ENCODE measurements around the gene CLEC16A. TPM values are rescaled to one million over a fixed set of nuclear protein-coding genes. Genes with fewer than 3 reads are reported as not detected.

The CLEC16A gene
- total and polyA plus RNA-seq, 2 experiments from 2014 or later = 17.5 to 26.8 TPM

DNA sequence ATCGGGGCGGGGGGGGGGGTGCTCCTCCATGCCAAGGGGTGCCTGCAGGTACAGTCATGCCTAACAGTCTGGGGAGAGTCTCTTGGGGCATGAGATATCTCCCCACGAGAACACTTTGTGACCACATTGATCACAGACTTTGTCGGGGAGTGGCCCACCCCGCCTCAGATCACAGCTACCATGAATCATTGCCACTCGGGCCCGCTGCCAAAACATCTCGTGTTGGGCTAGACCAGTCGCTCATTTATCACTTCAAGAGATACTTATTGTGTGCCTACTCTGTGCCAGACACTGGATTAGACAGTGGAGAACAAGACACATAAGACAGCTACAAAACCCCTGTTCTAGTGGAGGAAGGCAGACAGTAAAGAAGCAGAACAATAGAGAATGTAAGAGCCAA, 72.6 kb downstream of the CLEC16A start:
- Histone ChIP-seq H3K4me1 (ENCODE audit: low read depth) (no peaks in the 10 kb centered on the region), H3K36me3 (no peaks in the 10 kb centered on the region), H3K27me3 (no peaks in the 10 kb centered on the region), H3K27ac (no peak overlapping the region), H3K4me3 (no peak overlapping the region), H3K9me3 (ENCODE audit: low read depth) (no peaks in the 10 kb centered on the region)
- DNase-seq (ENCODE audit: low read depth in 1 of 2, low spot score in 1 of 2) = peak in 1 of 2 donors; percentile 66
- TF ChIP-seq, protein P1, sequence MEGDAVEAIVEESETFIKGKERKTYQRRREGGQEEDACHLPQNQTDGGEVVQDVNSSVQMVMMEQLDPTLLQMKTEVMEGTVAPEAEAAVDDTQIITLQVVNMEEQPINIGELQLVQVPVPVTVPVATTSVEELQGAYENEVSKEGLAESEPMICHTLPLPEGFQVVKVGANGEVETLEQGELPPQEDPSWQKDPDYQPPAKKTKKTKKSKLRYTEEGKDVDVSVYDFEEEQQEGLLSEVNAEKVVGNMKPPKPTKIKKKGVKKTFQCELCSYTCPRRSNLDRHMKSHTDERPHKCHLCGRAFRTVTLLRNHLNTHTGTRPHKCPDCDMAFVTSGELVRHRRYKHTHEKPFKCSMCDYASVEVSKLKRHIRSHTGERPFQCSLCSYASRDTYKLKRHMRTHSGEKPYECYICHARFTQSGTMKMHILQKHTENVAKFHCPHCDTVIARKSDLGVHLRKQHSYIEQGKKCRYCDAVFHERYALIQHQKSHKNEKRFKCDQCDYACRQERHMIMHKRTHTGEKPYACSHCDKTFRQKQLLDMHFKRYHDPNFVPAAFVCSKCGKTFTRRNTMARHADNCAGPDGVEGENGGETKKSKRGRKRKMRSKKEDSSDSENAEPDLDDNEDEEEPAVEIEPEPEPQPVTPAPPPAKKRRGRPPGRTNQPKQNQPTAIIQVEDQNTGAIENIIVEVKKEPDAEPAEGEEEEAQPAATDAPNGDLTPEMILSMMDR (IDR thresholded peaks at IDR 0.05; ENCODE audit: low read depth, low read length) = no peak

DNA sequence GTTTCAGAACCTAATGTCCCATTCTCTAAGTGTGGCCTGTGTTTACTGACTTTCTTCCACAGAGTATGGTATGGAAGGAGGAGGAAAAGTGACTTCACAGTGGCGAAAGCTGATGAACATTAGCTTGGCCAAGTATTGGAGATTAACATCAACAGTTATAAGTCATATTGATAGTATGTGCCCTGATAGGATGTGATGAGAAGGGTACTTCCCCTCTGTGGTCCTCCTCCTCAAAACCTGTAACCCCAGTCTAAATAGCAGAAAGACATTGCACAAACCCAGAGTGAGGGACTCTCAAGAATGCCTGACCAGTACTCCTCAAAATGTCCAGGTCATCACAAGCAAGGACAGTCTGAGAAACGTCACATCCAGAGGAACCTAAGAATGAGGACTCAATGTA, 73.1 kb downstream of the CLEC16A start:
- Histone ChIP-seq H3K36me3 (no peaks in the 10 kb centered on the region), H3K27ac (no peak overlapping the region), H3K9me3 (ENCODE audit: low read depth) (no peaks in the 10 kb centered on the region), H3K4me1 (ENCODE audit: low read depth) (no peaks in the 10 kb centered on the region), H3K27me3 (no peaks in the 10 kb centered on the region), H3K4me3 (no peak overlapping the region)
- TF ChIP-seq, protein P1 (IDR thresholded peaks at IDR 0.05; ENCODE audit: low read depth, low read length) = no peak
- DNase-seq (ENCODE audit: low read depth in 1 of 2, low spot score in 1 of 2) = no peak

DNA sequence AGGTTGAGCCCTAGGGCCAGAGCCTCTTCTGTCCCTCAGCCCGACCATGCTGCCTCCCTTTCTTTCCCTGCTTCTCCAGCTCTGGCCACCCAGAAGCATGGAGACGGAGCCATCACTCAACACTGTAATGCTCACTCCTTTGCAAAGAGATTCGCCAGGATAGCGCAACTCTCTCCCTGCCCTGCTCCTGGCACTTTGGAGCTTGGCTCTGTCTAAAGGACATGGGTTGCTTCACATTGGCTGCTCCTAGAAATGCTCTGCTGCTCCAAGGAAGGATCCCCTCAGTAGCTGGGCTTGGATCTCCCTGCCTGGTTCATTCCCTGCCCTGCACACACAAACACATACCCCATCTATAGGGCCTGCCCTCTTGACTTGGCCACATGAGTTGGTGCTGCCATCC, 76.0 kb downstream of the CLEC16A start:
- H3K36me3 ChIP-seq = no peaks in the 10 kb centered on the region
- H3K27ac ChIP-seq = no peak overlapping the region
- DNase-seq (ENCODE audit: low read depth in 1 of 2, low spot score in 1 of 2) = no peak
- H3K4me1 ChIP-seq (ENCODE audit: low read depth) = no peaks in the 10 kb centered on the region
- no peaks in the 10 kb centered on the region for H3K27me3 ChIP-seq
- no peak overlapping the region for H3K4me3 ChIP-seq
- TF ChIP-seq, protein P1 (IDR thresholded peaks at IDR 0.05; ENCODE audit: low read depth, low read length) = no peak
- no peaks in the 10 kb centered on the region for H3K9me3 ChIP-seq (ENCODE audit: low read depth)

DNA sequence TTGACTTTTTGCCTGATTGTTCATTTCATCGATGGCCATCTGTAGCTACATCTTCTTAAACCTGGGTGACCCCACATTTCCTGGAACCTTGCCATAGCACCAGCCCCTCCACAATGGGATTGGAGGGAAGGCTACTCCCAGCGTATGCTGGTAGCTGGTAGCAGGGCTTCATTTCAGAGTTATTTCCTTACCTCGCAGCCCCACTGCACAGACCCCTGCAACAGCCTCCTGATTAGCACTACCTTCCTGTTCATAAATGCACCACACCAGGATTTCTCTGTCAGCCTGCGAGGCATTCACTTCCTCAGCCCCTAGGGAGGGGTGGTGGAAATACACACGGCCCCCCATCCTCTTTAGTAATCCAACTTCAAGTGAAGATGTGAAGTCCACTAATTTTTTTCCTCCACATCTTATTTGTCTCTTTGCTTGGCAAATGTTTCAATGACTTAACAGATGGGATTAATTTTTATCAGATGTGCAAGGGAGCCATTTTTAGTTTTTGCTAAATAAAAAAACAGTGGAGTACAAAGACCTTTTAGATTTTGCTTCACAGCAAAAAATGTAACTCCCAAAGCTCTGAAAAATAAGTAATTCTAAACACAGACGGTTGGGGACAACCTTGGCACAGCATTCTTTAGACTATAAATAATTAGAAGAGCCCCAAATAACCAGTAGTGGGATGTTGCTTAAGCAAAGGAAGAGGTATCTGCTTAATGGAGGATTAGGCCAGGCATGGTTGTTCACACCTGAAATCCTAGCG, 76.6 kb downstream of the CLEC16A start:
- TF ChIP-seq, protein P1 (IDR thresholded peaks at IDR 0.05; ENCODE audit: low read depth, low read length) = no peak
- Histone ChIP-seq H3K4me3 (no peak overlapping the region), H3K36me3 (no peaks in the 10 kb centered on the region), H3K9me3 (ENCODE audit: low read depth) (no peaks in the 10 kb centered on the region), H3K27me3 (no peaks in the 10 kb centered on the region), H3K27ac (no peak overlapping the region), H3K4me1 (ENCODE audit: low read depth) (no peaks in the 10 kb centered on the region)
- DNase-seq (ENCODE audit: low read depth in 1 of 2, low spot score in 1 of 2) = no peak

DNA sequence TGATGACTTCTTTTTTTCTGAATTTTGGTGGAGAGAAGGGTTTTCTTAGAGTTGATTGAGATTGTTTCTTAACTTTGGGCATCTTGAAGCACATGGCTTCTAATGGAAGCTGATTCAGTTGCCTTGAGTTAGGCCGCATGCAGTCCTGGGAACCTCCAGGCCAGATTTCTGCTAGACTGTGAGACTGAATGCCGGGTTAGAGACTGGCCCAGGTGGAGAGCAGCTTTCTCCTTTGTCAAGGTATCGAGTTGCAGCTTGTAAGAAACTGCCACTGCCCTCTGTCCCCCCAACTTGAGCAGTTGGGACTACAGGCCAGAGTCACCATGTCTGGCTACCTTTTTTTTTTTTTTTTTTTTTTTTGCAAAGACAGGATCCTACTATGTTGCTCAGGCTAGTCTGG, 77.6 kb downstream of the CLEC16A start:
- Histone ChIP-seq H3K4me1 (ENCODE audit: low read depth) (no peaks in the 10 kb centered on the region), H3K4me3 (no peak overlapping the region), H3K27ac (no peak overlapping the region), H3K9me3 (ENCODE audit: low read depth) (no peaks in the 10 kb centered on the region), H3K36me3 (no peaks in the 10 kb centered on the region), H3K27me3 (no peaks in the 10 kb centered on the region)
- TF ChIP-seq, protein P1 (IDR thresholded peaks at IDR 0.05; ENCODE audit: low read depth, low read length) = no peak
- DNase-seq (ENCODE audit: low read depth in 1 of 2, low spot score in 1 of 2) = no peak

Data from cardiac muscle cell (in vitro differentiated cells and primary cell).